Peyer's patch (tissue), 4 donors: ENCODE data around the gene CYB5RL. TPM values are rescaled to one million over a fixed set of nuclear protein-coding genes. Genes with fewer than 3 reads are reported as not detected.
A peak's percentile ranks its signal among the peaks of the same experiment; 100 is the strongest.

Source experiments
- DNase-seq, 3 donors: peaks; one replicate each; pipeline ENCODE4 v3.0.0-alpha.2; 2017 to 2019
- H3K27ac ChIP-seq, 4 donors: fragments of 200-600 bp; sonication (generic); one replicate each; pipeline ENCODE4 v1.5.1; 2016 to 2019
- H3K27me3 ChIP-seq, 2 donors: fragments of 200-600 bp; sonication (generic); one replicate each; pipeline ENCODE4 v1.5.1; 2019
- H3K36me3 ChIP-seq, 3 donors: fragments of 200-600 bp; sonication (generic); one replicate each; pipeline ENCODE4 v1.5.1; 2016 to 2019
- H3K4me1 ChIP-seq, 4 donors: fragments of 200-600 bp; sonication (generic); one replicate each; pipeline ENCODE4 v1.5.1; 2016 to 2019
- H3K4me3 ChIP-seq, 4 donors: fragments of 200-600 bp; sonication (generic); 1 replicate in 3 of 4; 2 replicates in 1 of 4; pipeline ENCODE4 v1.5.1; 2016 to 2019; ENCODE audit warnings: mild to moderate bottlenecking in 1 of 4
- H3K9me3 ChIP-seq, 4 donors: fragments of 200-600 bp; sonication (generic); one replicate each; pipeline ENCODE4 v1.5.1; 2016 to 2019; ENCODE audit warnings: mild to moderate bottlenecking in 1 of 4
- POLR2A ChIP-seq, 2 donors: fragments of 450-650 bp; IDR thresholded peaks; one replicate each; pipeline ENCODE4 v1.5.1; 2017; ENCODE audit warnings: antibody characterized with exemption in 2 of 2, mild to moderate bottlenecking in 2 of 2, moderate library complexity in 2 of 2
- total RNA-seq, 4 donors: library from RNA; depleted of rRNA; stranded (reverse); fragments of >200 nt; gene quantifications; one replicate each; pipeline ENCODE4 v1.1.0, GENCODE V29; 2016
- TF ChIP-seq, protein P1 (sequence below), 6 experiments: fragments of 450-650 bp in 4 of 6; fragments of 200-600 bp in 2 of 6; sonication (generic) in 1 of 6; IDR thresholded peaks; one replicate each; pipeline ENCODE4 v1.5.1; 2017 to 2019; ENCODE audit warnings: antibody characterized with exemption in 6 of 6, mild to moderate bottlenecking in 3 of 6, moderate library complexity in 1 of 6

CYB5RL gene
- total RNA-seq, 4 donors from 2014 or later = 3.9 to 11.5 (median 6.9) TPM

DNA sequence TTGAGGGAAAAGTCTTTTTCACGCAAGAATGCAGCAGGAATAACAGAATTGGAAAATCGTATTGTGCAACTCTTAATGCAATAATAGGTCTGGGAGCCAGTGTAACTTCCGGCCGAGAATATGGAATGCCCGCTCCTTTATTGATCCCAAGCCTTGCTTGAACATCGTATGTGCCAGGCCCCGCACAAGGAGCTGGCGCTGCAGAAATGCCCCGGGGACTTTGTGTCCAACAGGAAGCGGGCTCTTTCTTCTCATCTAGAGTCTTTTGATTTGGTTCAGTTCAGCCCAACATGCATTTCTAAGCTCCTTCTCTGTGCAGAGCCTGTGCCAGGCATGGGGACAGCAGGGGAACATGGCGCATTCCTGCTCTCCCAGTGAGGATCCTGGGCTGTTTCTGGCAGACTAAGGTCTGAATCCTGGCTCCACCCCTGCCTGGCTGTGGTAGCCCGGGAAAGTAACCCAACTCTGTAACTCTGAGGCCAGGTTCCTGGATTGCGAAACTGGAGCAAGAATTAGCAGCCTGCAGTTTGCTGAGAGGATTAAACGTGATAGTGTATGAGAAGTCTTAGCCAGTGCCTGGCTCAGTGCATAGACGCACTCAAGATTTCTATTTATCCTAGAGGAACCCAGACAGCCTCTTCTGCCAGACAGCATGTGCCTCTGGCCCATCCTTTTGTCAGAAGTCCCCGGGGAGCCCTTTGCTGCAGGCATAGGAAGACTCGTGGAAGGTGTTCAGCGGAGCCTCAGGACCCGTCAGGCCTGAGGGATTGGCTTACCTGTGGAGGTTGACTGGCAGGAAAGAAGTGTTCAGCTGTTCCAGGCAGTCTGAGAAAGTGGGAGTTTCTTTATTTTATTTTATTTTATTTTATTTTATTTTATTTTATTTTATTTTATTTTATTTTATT lies 46.0 kb downstream of the CYB5RL start:
- Histone ChIP-seq H3K4me1 (peaks cover 0 to 6% (median 0%) of the 10 kb centered on the region in 4 donors), H3K36me3 (no peaks in the 10 kb centered on the region), H3K27me3 (no peaks in the 10 kb centered on the region), H3K9me3 (no peaks in the 10 kb centered on the region), H3K4me3 (no peak overlapping the region), H3K27ac (no peak overlapping the region)
- peak in 1 of 3 donors; percentile 62 for DNase-seq
- TF ChIP-seq, protein P1, sequence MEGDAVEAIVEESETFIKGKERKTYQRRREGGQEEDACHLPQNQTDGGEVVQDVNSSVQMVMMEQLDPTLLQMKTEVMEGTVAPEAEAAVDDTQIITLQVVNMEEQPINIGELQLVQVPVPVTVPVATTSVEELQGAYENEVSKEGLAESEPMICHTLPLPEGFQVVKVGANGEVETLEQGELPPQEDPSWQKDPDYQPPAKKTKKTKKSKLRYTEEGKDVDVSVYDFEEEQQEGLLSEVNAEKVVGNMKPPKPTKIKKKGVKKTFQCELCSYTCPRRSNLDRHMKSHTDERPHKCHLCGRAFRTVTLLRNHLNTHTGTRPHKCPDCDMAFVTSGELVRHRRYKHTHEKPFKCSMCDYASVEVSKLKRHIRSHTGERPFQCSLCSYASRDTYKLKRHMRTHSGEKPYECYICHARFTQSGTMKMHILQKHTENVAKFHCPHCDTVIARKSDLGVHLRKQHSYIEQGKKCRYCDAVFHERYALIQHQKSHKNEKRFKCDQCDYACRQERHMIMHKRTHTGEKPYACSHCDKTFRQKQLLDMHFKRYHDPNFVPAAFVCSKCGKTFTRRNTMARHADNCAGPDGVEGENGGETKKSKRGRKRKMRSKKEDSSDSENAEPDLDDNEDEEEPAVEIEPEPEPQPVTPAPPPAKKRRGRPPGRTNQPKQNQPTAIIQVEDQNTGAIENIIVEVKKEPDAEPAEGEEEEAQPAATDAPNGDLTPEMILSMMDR (IDR thresholded peaks at IDR 0.05) = no peak
- no peak for TF ChIP-seq POLR2A (IDR thresholded peaks at IDR 0.05)

GRCh38 chr1:54152696-54153095 lies 47.1 kb downstream of the CYB5RL start, which contains the start of gene CDCP2:
Gene CDCP2, minus strand, starts transcription at chr1:54153000. Its CDS starts 78 bp downstream, at chr1:54152922.
- no peak within 1 kb of the TSS for H3K27ac ChIP-seq
- TF ChIP-seq, protein P1 (IDR thresholded peaks at IDR 0.05) = no peak
- no peak for TF ChIP-seq POLR2A (IDR thresholded peaks at IDR 0.05)
- H3K36me3 ChIP-seq = no peaks in the 10 kb centered on the region
- no peak for DNase-seq
- H3K4me3 ChIP-seq = no peak within 1 kb of the TSS
- H3K27me3 ChIP-seq = no peaks in the 10 kb centered on the region
- peaks cover 0 to 6% (median 0%) of the 10 kb centered on the region in 4 donors for H3K4me1 ChIP-seq
- no peaks in the 10 kb centered on the region for H3K9me3 ChIP-seq

DNA sequence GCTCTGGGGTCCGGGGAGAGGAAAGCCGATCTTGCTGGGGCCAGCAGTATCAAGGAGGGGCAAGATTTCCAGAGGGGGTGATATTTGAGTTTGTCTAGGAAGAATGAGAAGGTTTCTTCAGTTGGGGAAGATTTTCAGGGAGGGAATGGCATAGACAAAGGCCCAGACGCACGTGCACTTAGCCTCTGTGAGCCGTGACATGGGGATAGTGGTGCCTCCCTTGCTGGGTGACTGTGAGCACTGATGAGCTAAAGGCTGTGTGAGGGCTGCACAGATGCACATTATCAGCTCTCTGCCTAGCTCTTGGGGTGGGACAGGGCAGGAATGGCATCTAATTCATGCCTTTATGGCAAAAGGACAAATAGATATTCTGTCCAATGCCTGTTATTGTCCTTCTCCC lies 48.8 kb downstream of the CYB5RL start:
- DNase-seq = no peak
- TF ChIP-seq, protein P1 (IDR thresholded peaks at IDR 0.05) = no peak
- H3K36me3 ChIP-seq = no peaks in the 10 kb centered on the region
- H3K27me3 ChIP-seq = no peaks in the 10 kb centered on the region
- H3K9me3 ChIP-seq = no peaks in the 10 kb centered on the region
- no peak overlapping the region for H3K27ac ChIP-seq
- no peak overlapping the region for H3K4me3 ChIP-seq
- peaks cover 0 to 6% (median 0%) of the 10 kb centered on the region in 4 donors for H3K4me1 ChIP-seq

Other genes with a start within 250 kb of the CYB5RL start
- not detected for gene LDLRAD1, start 181.8 kb downstream of the CYB5RL start, total RNA-seq
- gene TMEM59, start 146.8 kb downstream of the CYB5RL start, total RNA-seq = 100 to 1,000 TPM in 3 of 4 donors, 10 to 100 TPM in 1; 70.1 to 537 (median 210) TPM
- gene TCEANC2, start 146.4 kb downstream of the CYB5RL start, total RNA-seq = 1 to 10 TPM; 3.0 to 6.6 (median 5.3) TPM
- not detected for gene CDCP2, start 47.0 kb downstream of the CYB5RL start, total RNA-seq
- gene MRPL37, start 137 bp upstream of the CYB5RL start, total RNA-seq = 10 to 100 TPM; 52.8 to 58.3 (median 54.5) TPM
- 10 to 100 TPM; 19.0 to 35.2 (median 33.4) TPM for gene SSBP3, start 206.4 kb upstream of the CYB5RL start, total RNA-seq